GM12864 (cell line): ENCODE results near the gene ZFP92.

Experiments
- DNase-seq: peaks from one replicate; pipeline ENCODE4 v3.0.0-alpha.2; 2011; ENCODE audit warnings: low read depth
- H3K4me3 ChIP-seq: 2 replicates; pipeline ENCODE4 v1.5.1; 2011; ENCODE audit warnings: mild to moderate bottlenecking, low read depth, low read length, control low read depth
- CTCF ChIP-seq: IDR thresholded peaks from 2 replicates; pipeline ENCODE4 v1.5.1; 2011; ENCODE audit warnings: low read depth, mild to moderate bottlenecking, moderate library complexity, low read length, control low read depth, inconsistent platforms; ENCODE audit errors: missing control alignments

Gene ZFP92

GRCh38 chrX:153410373-153410772 lies 899 bp upstream of the ZFP92 start:
- no peak for DNase-seq
- TF ChIP-seq CTCF = no peak

GRCh38 chrX:153410888-153411254 lies 401 bp upstream of the ZFP92 start:
- no peak for TF ChIP-seq CTCF
- no peak for DNase-seq
- H3K4me3 ChIP-seq = no peak overlapping the region

More at GRCh38 chrX:153410373-153410772, 899 bp upstream of the ZFP92 start:
- no peak overlapping the region for H3K4me3 ChIP-seq

GRCh38 chrX:153411988-153412574 lies 809 bp downstream of the ZFP92 start:
- DNase-seq = no peak
- peak overlapping the region; percentile 62 for H3K4me3 ChIP-seq
- no peak for TF ChIP-seq CTCF

GRCh38 chrX:153412746-153413720 lies 1.8 kb downstream of the ZFP92 start:
- TF ChIP-seq CTCF = no peak
- H3K4me3 ChIP-seq = no peak overlapping the region
- no peak for DNase-seq

GRCh38 chrX:153413731-153414130 lies 2.5 kb downstream of the ZFP92 start:
- no peak for TF ChIP-seq CTCF
- H3K4me3 ChIP-seq = no peak overlapping the region
- DNase-seq = no peak

GRCh38 chrX:153414856-153415510 lies 3.7 kb downstream of the ZFP92 start:
- DNase-seq = no peak
- no peak overlapping the region for H3K4me3 ChIP-seq
- no peak for TF ChIP-seq CTCF
